ENCODE data around the gene TMEM87A. TPM values are rescaled to one million over a fixed set of nuclear protein-coding genes. Genes with fewer than 3 reads are reported as not detected.

The TMEM87A gene
- total and polyA plus RNA-seq, 2 experiments from 2014 or later: 41.8 to 43.5 TPM

DNA sequence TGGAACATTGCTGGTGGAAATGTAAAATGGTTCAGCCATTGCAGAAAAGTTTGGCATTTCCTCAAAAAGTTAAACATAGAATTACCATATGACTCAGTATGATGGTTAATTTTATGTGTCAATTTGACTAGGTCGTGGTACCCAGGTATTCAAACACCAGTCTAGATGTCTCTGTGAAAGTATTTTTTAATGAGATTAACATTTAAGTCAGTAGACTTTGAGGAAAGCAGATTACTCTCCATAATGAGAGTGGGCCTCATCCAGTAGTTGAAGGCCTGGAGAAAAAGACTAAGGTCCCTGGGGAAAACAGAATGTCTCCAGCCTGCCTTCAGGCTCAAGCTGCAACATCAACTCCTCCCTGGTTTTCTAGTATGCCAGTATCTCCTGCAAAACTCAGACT is 42.3 kb upstream of the TMEM87A start:
- H3K36me3 Mint-ChIP-seq (ENCODE audit: low read depth): peaks cover 3% of the 10 kb centered on the region; the same call in 1 of the 3 replicates

More for the DNA sequence above, 42.3 kb upstream of the TMEM87A start:
- Mint-ChIP-seq H3K9me3 (no peaks in the 10 kb centered on the region), H3K4me3 (no peak overlapping the region), H3K27me3 (ENCODE audit: insufficient read depth, low read depth, poor library complexity) (no peaks in the 10 kb centered on the region), H3K4me1 (peaks cover 4% of the 10 kb centered on the region; the same call in 2 of the 3 replicates), H3K27ac (no peak overlapping the region)
- Histone ChIP-seq H3K4me3 (no peak overlapping the region), H3K4me1 (ENCODE audit: insufficient read depth) (no peaks in the 10 kb centered on the region), H3K79me2 (replicated peaks; ENCODE audit: insufficient read depth) (no peaks in the 10 kb centered on the region), H3K27ac (ENCODE audit: low read depth) (no peak overlapping the region), H2AFZ (no peak overlapping the region), H4K20me1 (replicated peaks; ENCODE audit: insufficient read depth) (no peaks in the 10 kb centered on the region), H3K4me2 (no peak overlapping the region), H3K9me2 (ENCODE audit: insufficient read depth) (no peaks in the 10 kb centered on the region), H3K36me3 (ENCODE audit: insufficient read depth) (no peaks in the 10 kb centered on the region), H3F3A (replicated peaks; ENCODE audit: low read depth) (no peaks in the 10 kb centered on the region), H3K27me3 (ENCODE audit: insufficient read depth) (no peaks in the 10 kb centered on the region)
- ATAC-seq (no peak), DNase-seq (ENCODE audit: low spot score) (no peak)
- TF ChIP-seq ZNF331 (CRISPR knock-in tag; IDR thresholded peaks at IDR 0.05; ENCODE audit: low read depth): no peak
- TF ChIP-seq CREB1 (CRISPR knock-in tag; IDR thresholded peaks at IDR 0.05; ENCODE audit: low read depth): no peak
- TF ChIP-seq, protein P1, sequence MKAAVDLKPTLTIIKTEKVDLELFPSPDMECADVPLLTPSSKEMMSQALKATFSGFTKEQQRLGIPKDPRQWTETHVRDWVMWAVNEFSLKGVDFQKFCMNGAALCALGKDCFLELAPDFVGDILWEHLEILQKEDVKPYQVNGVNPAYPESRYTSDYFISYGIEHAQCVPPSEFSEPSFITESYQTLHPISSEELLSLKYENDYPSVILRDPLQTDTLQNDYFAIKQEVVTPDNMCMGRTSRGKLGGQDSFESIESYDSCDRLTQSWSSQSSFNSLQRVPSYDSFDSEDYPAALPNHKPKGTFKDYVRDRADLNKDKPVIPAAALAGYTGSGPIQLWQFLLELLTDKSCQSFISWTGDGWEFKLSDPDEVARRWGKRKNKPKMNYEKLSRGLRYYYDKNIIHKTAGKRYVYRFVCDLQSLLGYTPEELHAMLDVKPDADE (IDR thresholded peaks at IDR 0.05): no peak
- TF ChIP-seq POLR2AphosphoS5 (IDR thresholded peaks at IDR 0.05; ENCODE audit: low read depth): no peak
- TF ChIP-seq ZNF114 (CRISPR knock-in tag; IDR thresholded peaks at IDR 0.05): no peak
- TF ChIP-seq EZH2 (IDR thresholded peaks at IDR 0.05; ENCODE audit: low read depth, unreplicated experiment): no peak
- TF ChIP-seq, protein P2, sequence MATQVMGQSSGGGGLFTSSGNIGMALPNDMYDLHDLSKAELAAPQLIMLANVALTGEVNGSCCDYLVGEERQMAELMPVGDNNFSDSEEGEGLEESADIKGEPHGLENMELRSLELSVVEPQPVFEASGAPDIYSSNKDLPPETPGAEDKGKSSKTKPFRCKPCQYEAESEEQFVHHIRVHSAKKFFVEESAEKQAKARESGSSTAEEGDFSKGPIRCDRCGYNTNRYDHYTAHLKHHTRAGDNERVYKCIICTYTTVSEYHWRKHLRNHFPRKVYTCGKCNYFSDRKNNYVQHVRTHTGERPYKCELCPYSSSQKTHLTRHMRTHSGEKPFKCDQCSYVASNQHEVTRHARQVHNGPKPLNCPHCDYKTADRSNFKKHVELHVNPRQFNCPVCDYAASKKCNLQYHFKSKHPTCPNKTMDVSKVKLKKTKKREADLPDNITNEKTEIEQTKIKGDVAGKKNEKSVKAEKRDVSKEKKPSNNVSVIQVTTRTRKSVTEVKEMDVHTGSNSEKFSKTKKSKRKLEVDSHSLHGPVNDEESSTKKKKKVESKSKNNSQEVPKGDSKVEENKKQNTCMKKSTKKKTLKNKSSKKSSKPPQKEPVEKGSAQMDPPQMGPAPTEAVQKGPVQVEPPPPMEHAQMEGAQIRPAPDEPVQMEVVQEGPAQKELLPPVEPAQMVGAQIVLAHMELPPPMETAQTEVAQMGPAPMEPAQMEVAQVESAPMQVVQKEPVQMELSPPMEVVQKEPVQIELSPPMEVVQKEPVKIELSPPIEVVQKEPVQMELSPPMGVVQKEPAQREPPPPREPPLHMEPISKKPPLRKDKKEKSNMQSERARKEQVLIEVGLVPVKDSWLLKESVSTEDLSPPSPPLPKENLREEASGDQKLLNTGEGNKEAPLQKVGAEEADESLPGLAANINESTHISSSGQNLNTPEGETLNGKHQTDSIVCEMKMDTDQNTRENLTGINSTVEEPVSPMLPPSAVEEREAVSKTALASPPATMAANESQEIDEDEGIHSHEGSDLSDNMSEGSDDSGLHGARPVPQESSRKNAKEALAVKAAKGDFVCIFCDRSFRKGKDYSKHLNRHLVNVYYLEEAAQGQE (IDR thresholded peaks at IDR 0.05; ENCODE audit: unreplicated experiment): no peak
- no peak for TF ChIP-seq STAT1 (IDR thresholded peaks at IDR 0.05; ENCODE audit: unreplicated experiment)
- no peak for TF ChIP-seq JUNB (IDR thresholded peaks at IDR 0.05; ENCODE audit: unreplicated experiment)
- no peak for TF ChIP-seq NANOG (IDR thresholded peaks at IDR 0.05; ENCODE audit: borderline replicate concordance)
- TF ChIP-seq EZH2phosphoT487 (IDR thresholded peaks at IDR 0.05; ENCODE audit: unreplicated experiment): no peak
- no peak for TF ChIP-seq CTCF (conservative IDR thresholded peaks at IDR 0.05; ENCODE audit: low read depth in 2 of 2)
